ENCODE results near the gene DDX17.

DDX17 gene

GRCh38 chr22:38504731-38505540, 1.2 kb downstream of the DDX17 start:
- Mint-ChIP-seq H3K9me3 (no peaks in the 10 kb centered on the region), H3K27ac (peak overlapping the region; percentile 96), H3K27me3 (no peaks in the 10 kb centered on the region), H3K4me1 (ENCODE audit: low read depth) (peaks cover 56% of the 10 kb centered on the region), H3K36me3 (ENCODE audit: low read depth) (peaks cover 54% of the 10 kb centered on the region), H3K4me3 (peak overlapping the region; percentile 96)

GRCh38 chr22:38503021-38503420, 3.1 kb downstream of the DDX17 start:
- Mint-ChIP-seq H3K9me3 (no peaks in the 10 kb centered on the region), H3K4me1 (ENCODE audit: low read depth) (peaks cover 66% of the 10 kb centered on the region), H3K36me3 (ENCODE audit: low read depth) (peaks cover 73% of the 10 kb centered on the region), H3K27me3 (no peaks in the 10 kb centered on the region), H3K27ac (peak overlapping the region; percentile 67), H3K4me3 (peak overlapping the region; percentile 96)

DNA sequence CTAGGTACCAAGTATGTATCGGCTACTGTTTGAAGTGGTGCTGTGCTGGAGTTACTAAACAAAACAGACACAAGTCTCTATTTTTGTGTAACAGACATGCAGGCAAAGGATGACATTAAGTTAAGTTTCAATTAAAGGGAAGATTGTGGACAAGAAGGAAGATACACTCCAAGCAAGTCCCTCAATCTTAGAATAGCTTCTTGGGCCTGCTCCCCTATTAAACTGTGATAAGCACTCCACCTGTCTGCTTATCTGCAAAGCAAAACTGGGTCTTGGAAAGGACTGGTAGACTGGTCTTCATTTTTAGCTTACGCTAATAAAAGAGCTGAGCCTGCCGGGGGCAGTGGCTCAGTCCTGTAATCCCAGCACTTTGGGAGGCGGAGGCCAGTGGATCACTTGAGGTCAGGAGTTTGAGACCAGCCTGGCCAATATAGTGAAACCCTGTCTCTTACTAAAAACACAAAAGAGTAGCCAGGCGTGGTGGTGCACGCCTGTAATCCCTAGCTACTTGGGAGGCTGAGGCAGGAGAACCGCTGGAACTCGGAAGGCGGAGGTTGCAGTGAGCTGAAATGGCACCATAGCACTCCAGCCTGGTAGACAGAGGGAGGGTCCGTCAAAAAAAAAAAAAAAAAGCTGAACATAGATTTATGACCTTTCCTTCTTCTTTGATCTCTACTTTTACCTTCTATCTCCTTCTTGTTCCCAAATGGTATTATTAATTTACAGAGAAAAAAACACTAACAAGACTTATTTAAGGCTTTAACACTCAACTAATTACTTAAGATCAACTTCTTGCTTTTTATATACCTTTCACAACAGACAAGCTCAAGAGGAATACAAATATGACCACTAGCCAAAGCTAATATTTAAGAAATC, 4.1 kb downstream of the DDX17 start:
- Mint-ChIP-seq H3K36me3 (ENCODE audit: low read depth) (peaks cover 79% of the 10 kb centered on the region), H3K9me3 (no peaks in the 10 kb centered on the region), H3K4me3 (peak overlapping the region; percentile 96), H3K4me1 (ENCODE audit: low read depth) (peaks cover 66% of the 10 kb centered on the region), H3K27ac (peak overlapping the region; percentile 67), H3K27me3 (no peaks in the 10 kb centered on the region)

DNA sequence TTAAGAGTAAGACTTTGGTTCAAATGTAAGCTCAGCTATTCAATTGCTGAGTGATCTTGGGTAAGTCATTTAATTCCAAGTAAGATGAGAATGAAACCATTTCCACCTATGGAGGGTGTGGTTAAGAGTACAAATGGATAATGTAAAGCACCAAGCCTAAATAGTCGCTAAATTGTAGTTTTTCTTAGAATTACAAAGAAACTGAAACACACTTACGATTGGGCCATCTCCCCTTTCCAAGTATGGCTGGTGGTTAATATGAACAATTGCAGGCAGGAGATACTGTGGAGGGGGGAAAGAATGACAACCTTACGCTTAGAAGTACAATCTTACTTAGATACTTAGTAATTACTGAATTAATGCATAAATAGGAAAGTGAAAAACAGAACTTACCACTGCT, 8.2 kb downstream of the DDX17 start:
- Mint-ChIP-seq H3K4me3 (no peak overlapping the region), H3K36me3 (ENCODE audit: low read depth) (peaks cover 89% of the 10 kb centered on the region), H3K27me3 (no peaks in the 10 kb centered on the region), H3K4me1 (ENCODE audit: low read depth) (peaks cover 71% of the 10 kb centered on the region), H3K27ac (peak overlapping the region; percentile 45), H3K9me3 (no peaks in the 10 kb centered on the region)

DNA sequence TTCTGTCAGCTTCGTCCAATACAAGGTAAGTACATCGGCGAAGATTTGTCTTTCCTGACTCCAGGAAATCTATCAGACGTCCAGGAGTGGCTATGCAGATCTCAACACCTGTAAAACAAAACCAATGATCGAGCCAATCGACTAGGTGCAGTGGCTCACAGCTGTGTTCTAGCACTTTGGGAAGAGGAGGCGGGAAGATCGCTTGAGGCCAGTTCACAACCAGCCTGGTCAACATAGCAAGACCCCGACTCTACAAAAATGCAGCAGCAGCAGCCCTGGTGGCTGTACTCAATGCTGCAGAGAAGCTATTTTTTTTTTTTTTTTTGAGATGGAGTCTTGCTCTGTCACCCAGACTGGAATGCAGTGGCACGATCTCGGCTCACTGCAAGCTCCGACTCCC, 11.2 kb downstream of the DDX17 start:
- H3K36me3 Mint-ChIP-seq (ENCODE audit: low read depth), result peaks cover 89% of the 10 kb centered on the region
- H3K4me3 Mint-ChIP-seq, result no peak overlapping the region
- no peaks in the 10 kb centered on the region for H3K27me3 Mint-ChIP-seq
- no peaks in the 10 kb centered on the region for H3K9me3 Mint-ChIP-seq
- no peak overlapping the region for H3K27ac Mint-ChIP-seq
- H3K4me1 Mint-ChIP-seq (ENCODE audit: low read depth), result peaks cover 74% of the 10 kb centered on the region

DNA sequence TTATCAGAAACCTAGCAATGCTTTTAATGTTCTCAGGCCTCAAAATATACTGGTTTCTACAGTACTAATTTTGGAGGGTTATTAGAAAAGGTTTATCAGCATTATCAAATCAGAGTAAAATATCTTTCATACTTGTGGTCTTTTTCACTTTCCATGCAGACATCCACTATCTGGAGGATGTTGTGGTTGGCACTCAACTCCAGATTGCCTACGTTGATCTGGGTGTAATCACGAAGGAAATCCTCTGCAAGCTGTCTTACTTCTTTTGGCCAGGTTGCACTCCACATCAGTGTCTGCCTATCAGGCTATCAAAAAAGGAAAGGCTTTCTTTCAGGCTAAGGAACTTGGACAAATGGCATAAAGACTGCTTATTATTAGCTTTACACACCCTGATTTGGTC, 11.6 kb downstream of the DDX17 start:
- Mint-ChIP-seq H3K36me3 (ENCODE audit: low read depth) (peaks cover 89% of the 10 kb centered on the region), H3K9me3 (no peaks in the 10 kb centered on the region), H3K4me1 (ENCODE audit: low read depth) (peaks cover 76% of the 10 kb centered on the region), H3K27ac (no peak overlapping the region), H3K4me3 (no peak overlapping the region), H3K27me3 (no peaks in the 10 kb centered on the region)

DNA sequence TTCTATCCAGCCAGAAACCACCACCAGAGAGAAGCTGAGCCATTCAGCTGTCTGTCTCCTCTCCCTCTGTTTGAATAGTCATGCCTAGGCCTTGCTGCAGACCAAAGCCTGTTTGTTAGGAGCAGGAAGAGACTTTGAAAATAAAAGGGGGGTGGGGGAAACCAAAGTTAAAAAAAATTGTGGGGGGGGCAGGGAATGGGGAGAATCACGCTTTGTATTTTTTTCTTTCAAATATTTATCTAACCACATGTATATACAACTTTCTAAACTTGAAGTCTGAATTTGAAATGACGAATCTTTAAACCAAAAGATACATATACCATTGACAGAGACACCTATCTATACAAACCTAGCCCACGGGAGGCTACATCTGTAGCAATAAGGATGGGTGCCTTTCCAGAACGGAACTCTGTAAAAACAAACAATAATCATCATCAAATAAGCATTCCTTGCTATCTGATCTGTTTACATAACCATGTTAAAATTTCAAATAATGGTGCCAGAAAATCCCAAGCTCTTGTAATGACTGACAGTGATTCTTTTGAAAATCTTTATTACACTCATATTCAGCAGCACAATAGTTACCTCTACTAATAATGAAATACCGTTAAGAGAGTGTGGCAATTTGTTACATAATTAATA, 14.3 kb downstream of the DDX17 start:
- Mint-ChIP-seq H3K4me1 (ENCODE audit: low read depth) (peaks cover 75% of the 10 kb centered on the region), H3K27ac (no peak overlapping the region), H3K9me3 (no peaks in the 10 kb centered on the region), H3K4me3 (no peak overlapping the region), H3K27me3 (no peaks in the 10 kb centered on the region), H3K36me3 (ENCODE audit: low read depth) (peaks cover 91% of the 10 kb centered on the region)

DNA sequence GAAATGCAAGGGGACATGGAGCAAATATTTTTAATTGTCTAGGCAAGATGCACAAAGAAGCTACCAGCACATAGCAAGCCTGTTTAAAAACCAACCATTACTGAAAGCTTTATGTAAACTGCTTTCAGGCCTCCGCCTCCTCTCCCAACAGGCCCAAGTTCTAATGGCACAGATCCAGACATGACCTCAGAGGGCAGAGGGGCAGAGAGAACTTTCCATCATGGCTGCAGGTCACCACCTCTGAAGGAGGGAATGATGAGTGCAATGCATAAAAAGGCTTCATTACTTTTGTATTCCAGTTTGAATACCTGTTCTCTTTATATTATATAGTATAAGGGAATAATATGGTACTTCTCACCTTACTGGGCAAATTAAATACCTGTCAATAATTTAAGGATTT, 15.2 kb downstream of the DDX17 start:
- no peaks in the 10 kb centered on the region for H3K9me3 Mint-ChIP-seq
- H3K27ac Mint-ChIP-seq, result peak overlapping the region; percentile 88
- peaks cover 92% of the 10 kb centered on the region for H3K36me3 Mint-ChIP-seq (ENCODE audit: low read depth)
- H3K4me3 Mint-ChIP-seq, result no peak overlapping the region
- no peaks in the 10 kb centered on the region for H3K27me3 Mint-ChIP-seq
- H3K4me1 Mint-ChIP-seq (ENCODE audit: low read depth), result peaks cover 78% of the 10 kb centered on the region

GRCh38 chr22:38490475-38490874, 15.6 kb downstream of the DDX17 start:
- Mint-ChIP-seq H3K4me1 (ENCODE audit: low read depth) (peaks cover 75% of the 10 kb centered on the region), H3K9me3 (no peaks in the 10 kb centered on the region), H3K27me3 (no peaks in the 10 kb centered on the region), H3K27ac (peak overlapping the region; percentile 88), H3K4me3 (no peak overlapping the region), H3K36me3 (ENCODE audit: low read depth) (peaks cover 92% of the 10 kb centered on the region)

GRCh38 chr22:38489561-38490145, 16.5 kb downstream of the DDX17 start:
- peak overlapping the region; percentile 63 for H3K27ac Mint-ChIP-seq
- H3K27me3 Mint-ChIP-seq, result no peaks in the 10 kb centered on the region
- no peak overlapping the region for H3K4me3 Mint-ChIP-seq
- peaks cover 71% of the 10 kb centered on the region for H3K4me1 Mint-ChIP-seq (ENCODE audit: low read depth)
- H3K9me3 Mint-ChIP-seq, result no peaks in the 10 kb centered on the region
- peaks cover 91% of the 10 kb centered on the region for H3K36me3 Mint-ChIP-seq (ENCODE audit: low read depth)

DNA sequence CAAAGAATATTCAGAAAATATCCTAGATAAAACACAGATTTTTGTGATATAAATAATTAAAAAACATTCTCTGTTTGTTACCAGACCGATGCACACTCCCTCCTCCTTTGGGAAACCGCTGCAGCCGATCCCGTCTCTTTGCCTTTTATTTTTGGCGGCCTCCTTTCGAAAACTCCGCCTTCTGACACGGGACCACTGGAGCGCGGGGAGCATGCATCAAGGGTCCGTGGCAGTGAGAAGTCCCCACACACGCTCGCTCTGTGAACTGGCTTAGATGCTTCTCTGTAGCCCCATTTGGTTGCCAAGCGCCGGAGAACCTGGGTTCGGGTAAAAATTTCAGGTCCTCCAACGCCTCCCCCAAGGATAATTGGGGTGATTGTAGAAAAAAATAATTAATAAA, 17.0 kb downstream of the DDX17 start:
- Mint-ChIP-seq H3K27me3 (no peaks in the 10 kb centered on the region), H3K4me1 (ENCODE audit: low read depth) (peaks cover 69% of the 10 kb centered on the region), H3K4me3 (no peak overlapping the region), H3K27ac (no peak overlapping the region), H3K36me3 (ENCODE audit: low read depth) (peaks cover 91% of the 10 kb centered on the region), H3K9me3 (no peaks in the 10 kb centered on the region)

DNA sequence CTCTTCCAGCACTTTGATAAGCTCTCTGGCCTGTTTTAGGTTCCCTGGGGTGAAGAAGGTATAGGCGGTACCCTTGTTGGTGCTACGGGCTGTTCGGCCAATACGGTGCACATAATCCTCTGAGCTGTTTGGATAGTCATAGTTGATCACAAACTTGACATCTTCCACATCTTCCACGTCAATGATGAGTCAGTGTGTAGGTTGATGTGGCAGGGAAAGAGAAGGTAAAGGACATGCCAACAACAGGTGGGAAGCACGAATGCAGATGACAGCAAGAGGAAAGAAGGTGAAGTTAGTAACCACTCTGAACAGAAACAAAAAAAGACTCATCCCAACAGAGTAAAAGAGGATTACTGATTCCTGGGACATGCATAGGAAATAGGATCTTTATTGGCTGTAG, 18.2 kb downstream of the DDX17 start:
- Mint-ChIP-seq H3K9me3 (no peaks in the 10 kb centered on the region), H3K4me1 (ENCODE audit: low read depth) (peaks cover 70% of the 10 kb centered on the region), H3K27me3 (no peaks in the 10 kb centered on the region), H3K27ac (peak overlapping the region; percentile 53), H3K4me3 (no peak overlapping the region), H3K36me3 (ENCODE audit: low read depth) (peaks cover 91% of the 10 kb centered on the region)

- Mint-ChIP-seq H3K4me3 (no peak overlapping the region), H3K36me3 (ENCODE audit: low read depth) (peaks cover 94% of the 10 kb centered on the region), H3K27me3 (no peaks in the 10 kb centered on the region), H3K9me3 (no peaks in the 10 kb centered on the region), H3K27ac (peak overlapping the region; percentile 31), H3K4me1 (ENCODE audit: low read depth) (peaks cover 60% of the 10 kb centered on the region)
Measured at GRCh38 chr22:38485783-38486182, 20.3 kb downstream of the DDX17 start.

GRCh38 chr22:38484244-38484643, 21.9 kb downstream of the DDX17 start:
- no peaks in the 10 kb centered on the region for H3K27me3 Mint-ChIP-seq
- no peaks in the 10 kb centered on the region for H3K9me3 Mint-ChIP-seq

More at GRCh38 chr22:38484244-38484643, 21.9 kb downstream of the DDX17 start:
- Mint-ChIP-seq H3K4me1 (ENCODE audit: low read depth) (peaks cover 45% of the 10 kb centered on the region), H3K27ac (peak overlapping the region; percentile 5), H3K4me3 (no peak overlapping the region), H3K36me3 (ENCODE audit: low read depth) (peaks cover 85% of the 10 kb centered on the region)

Data from stimulated activated naive CD8-positive, alpha-beta T cell treated with anti-CD3 and anti-CD28 coated beads, Interleukin-15, Interleukin-2, amounts not matched to agents 100 ng/mL and 50 ng/mL, for 24 hours (primary cell).